CD14-positive monocyte (primary cell): ENCODE data around the gene RNF121. TPM values are rescaled to one million over a fixed set of nuclear protein-coding genes. Genes with fewer than 3 reads are reported as not detected.

ENCODE experiments used
- DNase-seq, 3 donors: peaks; one replicate each; pipeline ENCODE4 v3.0.0-alpha.2; 2011 to 2022
- H2AFZ ChIP-seq: 2 replicates; pipeline ENCODE4 v1.6.0; 2012; ENCODE audit warnings: mild to moderate bottlenecking, low read depth, low read length, inconsistent platforms; ENCODE audit not compliant: insufficient read depth, poor library complexity, severe bottlenecking
- H3K27ac ChIP-seq, 2 donors: 1 replicate in 1 of 2; 2 replicates in 1 of 2; pipeline ENCODE4 v1.5.1; 2012 to 2013; ENCODE audit warnings: low read length in 2 of 2, control low read depth in 1 of 2, inconsistent platforms in 1 of 2, low read depth in 1 of 2, mild to moderate bottlenecking in 1 of 2
- H3K27me3 ChIP-seq, 2 donors: one replicate each; pipeline versions ENCODE4 v1.6.0 to v1.6.1; 2011 to 2013; ENCODE audit warnings: low read length in 2 of 2; ENCODE audit not compliant: control insufficient read depth in 2 of 2, insufficient read depth in 2 of 2
- H3K36me3 ChIP-seq, 2 donors: replicated peaks in 1 of 2; 1 replicate in 1 of 2; 2 replicates in 1 of 2; pipeline versions ENCODE4 v1.5.1 to v1.6.1; 2012 to 2013; ENCODE audit warnings: low read length in 2 of 2, control low read depth in 1 of 2, inconsistent platforms in 1 of 2, mild to moderate bottlenecking in 1 of 2; ENCODE audit not compliant: insufficient read depth in 2 of 2, control insufficient read depth in 1 of 2
- H3K4me1 ChIP-seq, 2 donors: 1 replicate in 1 of 2; 2 replicates in 1 of 2; pipeline versions ENCODE4 v1.5.1 to v1.6.1; 2012 to 2013; ENCODE audit warnings: low read length in 2 of 2, control low read depth in 1 of 2, inconsistent platforms in 1 of 2, mild to moderate bottlenecking in 1 of 2, moderate library complexity in 1 of 2; ENCODE audit not compliant: insufficient read depth in 2 of 2, control insufficient read depth in 1 of 2
- H3K4me2 ChIP-seq: replicated peaks from 2 replicates; pipeline ENCODE3; 2012; ENCODE audit warnings: low read length, moderate library complexity, mild to moderate bottlenecking; ENCODE audit not compliant: poor library complexity, severe bottlenecking; ENCODE audit errors: extremely low read depth
- H3K4me3 ChIP-seq, 3 experiments: fragments of 200-600 bp in 1 of 3; sonication (generic) in 1 of 3; replicated peaks in 1 of 3; 1 replicate in 2 of 3; 2 replicates in 1 of 3; pipeline ENCODE4 v1.5.1; 2011 to 2013; ENCODE audit warnings: low read length in 3 of 3, mild to moderate bottlenecking in 3 of 3, control low read depth in 2 of 3, low read depth in 2 of 3, inconsistent platforms in 1 of 3, moderate library complexity in 1 of 3
- H3K79me2 ChIP-seq: 2 replicates; pipeline ENCODE4 v1.6.0; 2012; ENCODE audit warnings: mild to moderate bottlenecking, control low read depth, inconsistent platforms, low read length, moderate library complexity; ENCODE audit not compliant: insufficient read depth
- H3K9ac ChIP-seq: 2 replicates; pipeline ENCODE4 v1.6.0; 2017; ENCODE audit warnings: low read length, mild to moderate bottlenecking; ENCODE audit not compliant: insufficient read depth, poor library complexity, severe bottlenecking
- H3K9me3 ChIP-seq, 2 donors: replicated peaks in 1 of 2; 1 replicate in 1 of 2; 2 replicates in 1 of 2; pipeline versions ENCODE4 v1.5.1 to v1.6.1; 2012 to 2013; ENCODE audit warnings: low read length in 2 of 2, control low read depth in 1 of 2; ENCODE audit not compliant: control insufficient read depth in 1 of 2, insufficient read depth in 1 of 2
- H4K20me1 ChIP-seq: 2 replicates; pipeline ENCODE4 v1.6.0; 2012; ENCODE audit warnings: mild to moderate bottlenecking, low read length, control low read depth, moderate library complexity; ENCODE audit not compliant: insufficient read depth
- H3K27ac Mint-ChIP-seq, 7 donors: one replicate each; pipeline ENCODE4 v1.8.0; 2020; ENCODE audit warnings: mild to moderate bottlenecking in 7 of 7, mixed read lengths in 7 of 7, moderate library complexity in 6 of 7, inconsistent platforms in 2 of 7
- H3K27me3 Mint-ChIP-seq, 3 donors: one replicate each; pipeline ENCODE4 v1.8.0; 2021 to 2022; ENCODE audit warnings: low read depth in 3 of 3, mild to moderate bottlenecking in 3 of 3, mixed read lengths in 3 of 3, moderate library complexity in 3 of 3, inconsistent platforms in 1 of 3
- H3K36me3 Mint-ChIP-seq, 2 donors: one replicate each; pipeline ENCODE4 v1.8.0; 2020; ENCODE audit warnings: mixed read lengths in 2 of 2, inconsistent platforms in 1 of 2, mild to moderate bottlenecking in 1 of 2
- H3K4me1 Mint-ChIP-seq: one replicate; pipeline ENCODE4 v1.8.0; 2020; ENCODE audit warnings: mild to moderate bottlenecking, mixed read lengths
- H3K4me3 Mint-ChIP-seq, 2 donors: one replicate each; pipeline ENCODE4 v1.8.0; 2020; ENCODE audit warnings: mild to moderate bottlenecking in 2 of 2, mixed read lengths in 2 of 2, moderate library complexity in 1 of 2
- H3K9me3 Mint-ChIP-seq, 7 donors: one replicate each; pipeline ENCODE4 v1.8.0; 2020 to 2022; ENCODE audit warnings: mixed read lengths in 7 of 7, mild to moderate bottlenecking in 6 of 7, moderate library complexity in 6 of 7, inconsistent platforms in 2 of 7
- CTCF ChIP-seq: fragments of 200-600 bp; IDR thresholded peaks from one replicate; pipeline ENCODE4 v1.8.0; 2022; ENCODE audit warnings: antibody characterized with exemption, mild to moderate bottlenecking
- WGBS: methylation state at CpG from one replicate; pipeline ENCODE4 v1.1.5; 2013; ENCODE audit warnings: missing lambda C conversion rate; ENCODE audit not compliant: insufficient coverage; 5-methylcytosine and 5-hydroxymethylcytosine counted together
- intact Hi-C, 2 donors: fragments of 100-400 bp; cut with micrococcal nuclease; formaldehyde crosslinking; loops; one replicate each; pipeline versions ENCODE4 v1.15.0 to v1.15.1; 2023
- polyA plus RNA-seq, 3 donors: library from polyadenylated mRNA; depleted of rRNA in 1 of 3; unstranded in 2 of 3; stranded (reverse) in 1 of 3; fragments of 300-500 nt in 2 of 3; fragments of >200 nt in 1 of 3; fragmentation: Illumina TruSeq in 2 of 3; gene quantifications; 1 replicate in 2 of 3; 2 replicates in 1 of 3; pipeline ENCODE4 v1.2.3, GENCODE V29; 2012 to 2021

Gene RNF121
- polyA plus RNA-seq, 3 donors: 7.7 to 25.2 (median 9.2) TPM

DNA sequence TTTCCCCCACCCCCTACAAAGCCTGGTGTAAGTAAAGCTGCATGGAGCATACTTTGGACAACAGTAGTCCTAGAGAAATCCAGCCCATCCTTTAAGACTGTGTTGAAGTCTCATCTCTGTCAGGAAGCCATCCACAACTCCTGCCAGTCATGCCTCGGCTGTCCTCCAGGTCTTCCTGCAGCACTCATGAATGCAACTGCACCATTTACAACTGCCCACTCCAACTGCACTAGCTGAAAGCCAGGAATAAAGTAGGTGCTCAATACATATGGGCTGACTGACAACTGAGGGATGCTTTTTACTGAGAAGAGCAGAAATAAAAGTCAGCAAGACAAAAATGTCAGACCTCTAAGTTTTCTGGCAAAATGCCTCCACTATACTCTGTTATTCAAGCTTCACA, 97.2 kb downstream of the RNF121 start:
- no peaks in the 10 kb centered on the region for H3K4me1 ChIP-seq
- no peak for DNase-seq
- no peaks in the 10 kb centered on the region for H3K27me3 Mint-ChIP-seq
- no peaks in the 10 kb centered on the region for H3K9me3 ChIP-seq
- H3K9me3 Mint-ChIP-seq: no peaks in the 10 kb centered on the region
- no peak overlapping the region for H2AFZ ChIP-seq
- peaks cover 58% of the 10 kb centered on the region for H4K20me1 ChIP-seq
- no peak overlapping the region for H3K4me3 Mint-ChIP-seq
- WGBS: no CpG with 5 or more reads among the region's 1 CpG
- peaks cover 79 to 82% of the 10 kb centered on the region in 2 donors for H3K36me3 Mint-ChIP-seq
- no peak overlapping the region for H3K9ac ChIP-seq
- no peak overlapping the region for H3K4me3 ChIP-seq
- H3K4me2 ChIP-seq: no peak overlapping the region
- peaks cover 79 to 95% of the 10 kb centered on the region in 2 donors for H3K36me3 ChIP-seq
- H3K79me2 ChIP-seq: peaks cover 61% of the 10 kb centered on the region
- TF ChIP-seq CTCF: no peak
- H3K4me1 Mint-ChIP-seq: peaks cover 9% of the 10 kb centered on the region
- intact Hi-C loops: loop anchor here in 1 of 2 donors (5.0 kb wide), 2 partner anchors 61 to 406 kb away; partner anchors contain the start of gene CLPB
- no peaks in the 10 kb centered on the region for H3K27me3 ChIP-seq
- peak overlapping the region in 1 of 2 donors; percentile 6 for H3K27ac ChIP-seq
- H3K27ac Mint-ChIP-seq: peak overlapping the region in 1 of 7 donors; percentile 46

DNA sequence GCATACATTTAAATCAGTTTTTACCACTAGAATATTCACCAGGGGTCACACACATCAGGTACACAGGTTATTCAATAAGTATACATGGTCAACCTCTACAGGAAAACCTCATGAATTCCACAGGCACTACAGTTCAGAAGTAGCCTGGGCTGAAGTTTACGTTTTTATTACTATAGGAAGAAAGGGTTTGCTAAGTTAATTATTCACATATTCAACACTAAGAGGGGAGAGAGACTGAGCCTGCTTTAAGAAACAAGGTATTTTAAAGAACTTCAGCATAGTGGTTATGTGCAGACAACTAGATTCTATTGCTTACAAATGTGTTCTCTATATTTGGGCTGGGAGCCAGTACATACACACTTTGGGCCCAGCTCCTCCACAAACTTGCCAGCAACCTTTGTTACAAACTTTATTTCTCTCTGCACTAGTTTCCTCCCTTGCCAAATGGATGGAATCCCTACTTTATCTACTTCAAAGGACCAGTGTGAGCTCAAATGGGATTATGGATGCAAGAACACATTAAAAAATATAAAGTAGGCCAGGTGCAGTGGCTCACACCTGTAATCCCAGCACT, 101.7 kb downstream of the RNF121 start:
- no peak for TF ChIP-seq CTCF
- Histone ChIP-seq H2AFZ (no peak overlapping the region), H3K79me2 (peaks cover 81% of the 10 kb centered on the region), H3K4me1 (peaks cover 3 to 6% of the 10 kb centered on the region in 2 donors), H3K9ac (no peak overlapping the region), H3K4me2 (no peak overlapping the region), H3K4me3 (no peak overlapping the region), H4K20me1 (peaks cover 51% of the 10 kb centered on the region), H3K27me3 (no peaks in the 10 kb centered on the region), H3K27ac (no peak overlapping the region), H3K36me3 (peaks cover 61 to 79% of the 10 kb centered on the region in 2 donors), H3K9me3 (no peaks in the 10 kb centered on the region)
- Mint-ChIP-seq H3K27ac (peak overlapping the region in 1 of 7 donors; percentile 10), H3K4me3 (no peak overlapping the region), H3K9me3 (no peaks in the 10 kb centered on the region), H3K36me3 (peaks cover 56 to 78% of the 10 kb centered on the region in 2 donors), H3K4me1 (peaks cover 11% of the 10 kb centered on the region), H3K27me3 (no peaks in the 10 kb centered on the region)
- DNase-seq: no peak
- no CpG with 5 or more reads among the region's 1 CpG for WGBS
- intact Hi-C loops: loop anchor here in 1 of 2 donors (5.0 kb wide), 1 partner anchor 37 kb away; no protein-coding TSS in a partner anchor
